ENCODE measurements around the gene R3HDM4.
A peak's percentile ranks its signal among the peaks of the same experiment; 100 is the strongest.
"Not testable (repeated sequence)": the region's sequence is repeated elsewhere in the genome, so short reads cannot be mapped to it uniquely, and the experiment has no call there.

R3HDM4 gene

DNA sequence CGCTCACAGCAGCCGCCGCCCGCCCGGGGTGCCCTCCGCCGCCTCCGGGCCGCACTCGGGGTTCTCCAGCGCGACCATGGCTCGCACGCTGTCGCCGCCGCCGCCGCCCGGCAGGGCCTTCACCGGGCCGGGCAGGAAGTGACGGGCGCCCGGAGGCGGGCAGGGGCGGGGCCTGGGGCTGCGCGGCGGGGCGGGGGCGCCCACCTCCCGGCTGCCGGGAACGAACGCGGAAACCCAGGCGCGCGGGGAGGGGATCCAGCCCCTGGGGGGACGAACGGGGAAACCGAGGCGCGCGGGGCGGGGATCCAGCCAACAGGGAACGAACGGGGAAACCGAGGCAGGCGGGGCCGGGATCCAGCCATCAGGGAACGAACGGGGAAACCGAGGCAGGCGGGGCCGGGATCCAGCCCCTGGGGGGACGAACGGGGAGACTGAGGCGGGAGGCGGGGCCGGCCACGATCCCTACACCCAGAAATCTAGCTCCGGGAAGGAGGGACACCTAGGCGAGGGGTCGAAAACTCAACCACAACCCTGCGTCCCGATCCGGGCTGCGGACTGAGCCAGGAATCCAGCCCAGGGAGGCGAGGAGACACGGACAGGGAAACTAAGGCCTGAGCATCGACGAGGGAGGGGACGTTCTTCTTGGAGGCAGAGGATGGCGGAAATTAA, at the start of gene R3HDM4:
TSS of gene R3HDM4 (minus strand) at position 140 of the 669 bp plus-strand sequence. CDS start at position 78, 62 bp downstream.
- DNase-seq: peak in 1 of 2 experiments; percentile 29

DNA sequence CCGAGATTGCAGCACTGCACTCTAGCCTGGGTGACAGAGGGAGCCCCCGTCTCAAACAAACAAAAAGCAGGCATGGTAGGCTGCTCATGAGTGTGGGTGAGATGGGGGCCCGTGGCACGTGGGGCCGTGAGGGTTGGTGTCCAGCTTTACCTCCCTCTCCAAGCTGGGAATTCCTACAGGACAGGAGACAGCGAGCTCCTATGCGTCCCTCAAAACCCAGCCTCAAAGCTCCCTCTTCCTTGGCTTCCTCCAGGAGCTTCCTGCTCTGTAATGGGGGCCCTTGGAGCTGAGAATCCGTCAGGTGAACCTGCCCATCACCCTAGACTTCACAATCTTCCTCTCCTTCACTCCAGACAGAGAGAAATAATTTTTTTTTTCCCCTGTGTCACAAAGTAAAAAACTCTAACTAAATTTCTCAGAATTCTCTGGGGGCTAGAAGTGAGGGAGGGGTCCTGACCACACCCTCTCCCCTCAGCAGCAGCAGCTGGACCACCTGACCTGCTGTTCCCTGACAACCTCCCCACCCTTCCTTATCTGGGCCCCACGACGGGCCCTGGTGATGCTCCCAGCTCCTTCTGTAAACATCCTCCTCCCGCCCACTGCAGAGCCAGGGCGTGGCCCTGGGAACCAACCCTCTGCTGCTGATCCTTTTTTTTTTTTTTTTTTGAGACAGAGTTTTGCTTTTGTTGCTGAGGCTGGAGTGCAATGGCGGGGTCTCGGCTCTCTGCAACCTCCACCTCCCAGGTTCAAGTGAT, 49.0 kb upstream of the R3HDM4 start:
- no peak for DNase-seq

DNA sequence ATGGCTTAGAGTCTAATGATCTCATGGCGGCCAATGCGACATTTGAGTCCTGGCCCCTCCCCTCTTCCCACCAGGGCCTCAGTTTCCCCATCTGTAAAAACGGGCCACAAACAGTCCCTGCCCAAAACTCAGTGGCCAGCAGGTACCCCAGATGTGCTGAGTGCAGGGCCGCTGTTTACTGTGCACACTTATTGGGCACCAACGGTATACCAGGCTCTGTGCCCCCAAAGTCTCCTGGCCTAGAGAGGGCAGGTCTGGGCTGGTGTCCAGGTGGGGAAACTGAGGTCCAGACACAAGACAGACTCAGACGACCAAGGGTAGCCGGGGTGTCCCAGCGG, 47.6 kb upstream of the R3HDM4 start:
- DNase-seq: no peak

GRCh38 chr19:960020-960419, 47.0 kb upstream of the R3HDM4 start:
- DNase-seq: no peak

DNA sequence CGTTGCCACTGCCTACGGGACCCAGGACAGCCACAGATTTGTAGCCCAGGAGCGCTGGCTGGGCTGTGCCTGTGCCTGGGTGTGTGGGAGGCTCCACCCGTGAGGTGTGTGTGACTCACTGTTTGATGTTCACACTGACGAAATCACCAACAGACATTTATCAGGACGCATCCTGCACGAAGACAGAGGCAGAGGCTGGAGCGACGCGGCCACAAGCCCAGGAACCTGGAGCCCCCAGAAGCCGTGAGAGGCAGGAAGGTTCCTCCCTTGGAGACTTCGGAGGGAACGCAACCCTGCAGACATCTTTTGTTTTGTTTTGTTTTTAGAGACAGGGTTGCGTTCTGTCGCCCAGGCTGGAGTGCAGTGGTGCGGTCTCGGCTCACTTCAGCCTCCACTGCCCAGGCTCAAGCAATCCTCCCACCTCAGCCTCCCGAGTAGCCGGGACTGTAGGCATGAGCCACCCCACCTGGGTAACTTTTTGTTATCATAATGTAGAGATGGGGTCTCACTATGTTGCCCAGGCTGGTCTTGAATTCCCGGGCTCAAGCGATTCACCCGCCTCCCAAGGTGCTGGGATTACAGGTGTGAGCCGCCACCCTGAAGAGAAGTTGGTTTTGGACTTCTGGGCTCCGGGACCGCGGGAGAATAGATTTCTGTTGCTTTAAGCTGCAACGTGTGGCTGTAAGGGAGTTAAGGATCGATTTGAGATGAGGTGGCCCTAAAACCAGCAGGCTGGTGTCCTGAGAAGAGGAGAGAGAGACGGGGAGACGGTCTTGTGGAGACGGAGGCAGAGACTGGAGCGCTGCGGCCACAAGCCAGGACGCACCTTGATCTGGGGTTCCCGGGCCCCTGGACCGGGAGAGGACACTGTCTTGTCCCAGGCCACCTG, 46.2 kb upstream of the R3HDM4 start:
- DNase-seq: no peak

DNA sequence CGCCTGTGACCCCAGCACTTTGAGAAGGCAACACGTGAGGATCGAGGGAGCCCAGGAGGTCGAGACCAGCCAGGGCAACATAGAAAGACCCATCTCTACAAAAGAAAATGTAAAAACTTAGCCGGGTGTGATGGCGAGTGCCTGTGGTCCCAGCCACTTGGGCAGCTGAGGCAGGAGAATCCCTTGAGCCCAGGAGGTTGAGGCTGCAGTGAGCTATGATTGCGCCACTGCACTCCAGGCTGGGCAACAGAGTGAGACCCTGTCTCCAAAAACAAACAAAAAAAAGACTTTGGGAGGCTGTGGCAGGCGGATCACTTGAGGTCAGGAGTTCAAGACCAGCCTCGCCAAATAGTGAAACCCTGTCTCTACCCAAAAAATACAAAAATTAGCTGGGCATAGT, 44.6 kb upstream of the R3HDM4 start:
- DNase-seq: not testable (repeated sequence)

DNA sequence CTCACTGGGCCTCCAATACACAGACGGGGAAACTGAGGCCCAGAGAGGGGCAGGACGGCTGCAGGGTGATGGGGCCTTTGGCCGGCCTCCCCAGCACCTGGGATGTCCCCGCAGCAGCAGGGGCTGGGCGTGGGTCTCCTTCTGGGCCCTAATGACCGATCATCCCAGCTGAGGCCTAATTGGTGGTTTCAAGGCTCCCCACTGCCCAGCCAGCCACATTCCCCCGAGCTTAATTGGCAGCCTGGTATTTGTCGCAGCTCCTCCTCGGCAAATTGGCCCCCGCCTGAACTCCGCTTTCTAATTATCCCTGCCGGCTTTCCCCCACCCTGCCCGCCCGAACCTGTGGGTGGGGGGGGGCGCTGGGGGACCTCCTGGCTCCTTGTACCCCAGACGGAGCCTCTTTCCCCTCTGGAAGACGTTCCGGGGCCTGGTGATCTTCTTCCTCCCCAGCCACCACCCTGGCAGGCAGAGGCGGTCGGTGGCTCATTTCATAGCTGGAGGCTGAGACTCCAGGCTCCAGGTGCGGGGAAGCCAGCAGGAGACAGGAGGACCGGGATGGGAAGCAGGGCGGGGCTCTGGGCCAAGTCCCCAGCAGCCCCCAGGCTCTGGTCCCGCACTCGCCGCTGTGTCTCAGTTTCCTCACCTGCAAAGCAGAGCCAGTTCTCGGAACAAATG, 43.9 kb upstream of the R3HDM4 start:
- no peak for DNase-seq

DNA sequence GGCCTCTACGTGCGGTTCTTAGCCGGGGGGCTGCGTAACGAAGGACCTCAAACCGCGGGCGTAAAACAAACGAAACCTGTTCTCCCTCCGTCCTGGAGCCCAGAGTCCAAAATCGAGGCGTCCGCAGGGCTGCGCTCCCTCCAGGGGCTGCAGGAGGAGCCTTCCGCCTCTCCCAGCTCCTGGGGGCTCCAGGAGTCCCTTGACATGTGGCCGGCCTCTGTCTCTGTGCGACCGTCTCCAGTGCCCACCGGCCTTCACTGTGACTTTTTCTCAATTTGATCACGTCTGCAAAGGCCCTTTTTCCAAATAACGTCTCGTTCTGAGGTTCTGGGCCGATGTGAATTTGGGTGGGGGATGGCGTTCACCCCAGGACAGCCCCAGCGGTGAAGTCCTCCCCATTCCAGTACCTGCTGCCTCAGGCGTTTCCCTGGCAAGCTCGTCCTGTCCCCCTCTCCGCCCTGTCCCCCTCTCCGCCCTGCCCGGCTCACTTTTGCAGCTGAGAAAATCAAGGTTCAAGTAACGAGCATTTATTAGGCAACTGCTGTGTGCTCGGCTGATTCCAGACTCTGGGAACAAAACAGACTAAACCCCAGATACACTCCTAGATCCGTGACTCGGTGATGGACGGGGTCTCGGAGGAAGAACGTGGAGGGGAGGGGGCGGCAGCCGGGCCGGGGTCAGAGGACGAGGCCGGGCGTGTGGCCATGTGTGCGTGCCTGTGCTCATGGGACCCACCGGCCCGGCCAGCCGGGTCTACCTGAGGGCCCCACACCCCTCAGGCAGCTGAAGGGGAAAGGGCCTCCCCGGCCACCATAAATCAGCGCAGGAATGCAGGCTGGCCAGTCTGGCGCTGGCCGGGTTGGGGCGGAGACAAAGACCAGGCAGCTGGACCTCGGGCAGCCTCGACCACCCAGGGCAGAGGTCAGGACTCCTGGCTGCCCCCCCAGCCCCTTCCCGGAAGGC, 43.1 kb upstream of the R3HDM4 start:
- no peak for DNase-seq

- DNase-seq: no peak
These were observed 41.9 kb upstream of the R3HDM4 start for GRCh38 chr19:954672-955494.

GRCh38 chr19:954272-954671, 41.3 kb upstream of the R3HDM4 start:
- no peak for DNase-seq

DNA sequence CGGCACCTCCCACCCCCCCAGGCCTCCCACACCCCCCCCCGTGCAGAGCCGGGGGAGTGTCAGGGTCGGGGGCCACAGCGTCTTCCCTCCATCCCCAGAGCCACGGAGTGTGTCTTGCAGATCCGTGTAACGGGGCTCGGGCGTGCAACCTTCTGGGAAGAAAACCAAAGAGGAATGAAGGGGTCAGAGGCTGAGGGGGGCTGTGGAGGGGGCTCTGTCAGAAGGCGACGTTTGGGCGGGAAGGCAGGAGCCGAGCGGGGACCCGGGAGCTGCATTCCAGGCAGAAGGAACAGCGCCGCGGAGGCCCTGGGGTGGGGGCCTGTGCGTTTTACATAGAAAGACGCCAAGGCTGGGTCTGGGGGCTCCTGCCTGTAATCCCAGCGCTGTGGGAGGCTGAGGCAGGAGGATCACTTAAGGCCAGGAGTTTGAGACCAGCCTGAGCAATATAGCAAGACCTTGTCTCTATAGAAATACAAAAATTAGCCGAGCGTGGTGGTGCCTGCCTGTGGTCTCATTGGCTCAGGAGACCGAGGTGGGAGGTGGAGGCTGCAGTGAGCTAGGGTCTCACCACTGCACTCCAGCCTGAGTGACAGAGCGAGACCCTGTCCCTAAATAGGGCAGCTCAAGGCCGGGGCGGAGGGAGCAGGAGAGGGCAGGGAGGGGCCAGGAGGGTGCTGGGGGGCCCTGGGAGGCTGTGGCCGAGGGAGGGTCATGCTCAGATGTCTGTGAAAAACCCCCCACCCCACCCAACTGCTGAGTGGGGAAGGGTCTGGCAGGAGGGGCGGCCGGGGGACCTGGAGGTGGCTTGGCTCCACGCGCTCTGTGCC, 40.6 kb upstream of the R3HDM4 start:
- DNase-seq: no peak

DNA sequence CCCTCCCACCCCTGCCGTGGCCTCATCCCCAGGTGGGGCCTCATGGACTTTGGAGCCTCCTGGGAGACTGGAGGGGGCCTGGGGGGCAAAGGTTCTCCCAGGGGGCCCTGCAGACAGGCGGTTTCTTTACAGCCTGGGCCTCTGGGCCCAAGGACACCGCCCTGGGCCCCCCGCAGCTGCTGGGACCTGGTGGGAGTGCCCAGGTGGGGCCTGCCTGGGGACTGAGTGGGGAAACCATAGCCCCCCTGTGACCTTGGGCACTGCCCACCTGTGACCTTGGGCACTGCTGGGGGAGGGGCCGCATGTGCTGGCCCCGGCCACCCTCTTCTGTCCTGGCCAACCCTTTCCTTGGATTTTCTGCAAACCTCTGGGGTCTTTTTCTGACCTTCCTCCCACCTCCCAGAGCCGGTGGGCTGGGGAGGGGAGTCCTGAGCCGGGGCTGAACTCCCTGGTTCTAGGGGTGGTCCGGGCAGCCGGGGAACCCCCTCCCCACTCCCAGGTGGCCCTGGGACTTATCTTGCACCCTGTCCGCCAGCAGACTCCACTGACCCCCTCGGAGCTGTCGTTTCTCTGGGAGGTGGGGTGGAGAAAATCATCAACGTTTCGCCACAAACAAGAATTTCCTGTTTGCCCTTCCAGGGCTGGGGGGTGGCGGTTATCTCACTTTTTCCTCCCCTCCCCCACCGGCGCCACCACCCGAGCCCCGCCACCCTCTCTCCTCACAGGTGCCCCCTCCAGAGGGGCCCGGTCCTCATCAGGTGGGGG, 39.8 kb upstream of the R3HDM4 start:
- DNase-seq: no peak

DNA sequence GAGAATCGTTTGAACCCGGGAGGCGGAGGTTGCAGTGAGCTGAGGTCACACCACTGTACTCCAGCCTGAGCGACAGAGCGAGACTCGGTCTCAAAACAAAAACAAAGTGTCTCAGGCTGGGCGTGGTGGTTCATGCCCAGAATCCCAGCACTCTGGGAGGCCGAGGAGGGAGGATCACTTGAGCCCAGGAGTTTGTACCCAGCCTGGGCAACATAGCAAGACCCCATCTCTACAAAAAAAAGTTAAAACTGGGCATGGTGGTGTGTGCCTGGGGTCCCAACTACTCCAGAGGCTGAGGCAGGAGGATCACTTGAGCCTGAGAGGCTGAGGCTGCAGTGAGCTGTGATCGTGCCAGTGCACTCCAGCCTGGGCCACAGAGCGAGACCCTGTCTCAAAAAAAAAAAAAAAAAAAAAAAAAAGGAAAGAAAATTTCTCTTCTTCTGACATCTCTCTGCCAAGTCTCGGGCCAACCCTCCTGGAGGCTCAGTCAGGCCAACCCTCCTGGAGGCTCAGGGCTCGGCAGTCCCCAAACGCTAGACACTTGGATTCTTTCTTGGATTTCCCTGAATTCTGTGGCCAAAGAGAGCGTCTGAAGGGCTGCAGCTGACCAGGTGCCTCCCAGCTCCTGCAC, 39.1 kb upstream of the R3HDM4 start:
- no peak for DNase-seq

- DNase-seq: no peak
These were observed 37.5 kb upstream of the R3HDM4 start for GRCh38 chr19:950352-951066.

DNA sequence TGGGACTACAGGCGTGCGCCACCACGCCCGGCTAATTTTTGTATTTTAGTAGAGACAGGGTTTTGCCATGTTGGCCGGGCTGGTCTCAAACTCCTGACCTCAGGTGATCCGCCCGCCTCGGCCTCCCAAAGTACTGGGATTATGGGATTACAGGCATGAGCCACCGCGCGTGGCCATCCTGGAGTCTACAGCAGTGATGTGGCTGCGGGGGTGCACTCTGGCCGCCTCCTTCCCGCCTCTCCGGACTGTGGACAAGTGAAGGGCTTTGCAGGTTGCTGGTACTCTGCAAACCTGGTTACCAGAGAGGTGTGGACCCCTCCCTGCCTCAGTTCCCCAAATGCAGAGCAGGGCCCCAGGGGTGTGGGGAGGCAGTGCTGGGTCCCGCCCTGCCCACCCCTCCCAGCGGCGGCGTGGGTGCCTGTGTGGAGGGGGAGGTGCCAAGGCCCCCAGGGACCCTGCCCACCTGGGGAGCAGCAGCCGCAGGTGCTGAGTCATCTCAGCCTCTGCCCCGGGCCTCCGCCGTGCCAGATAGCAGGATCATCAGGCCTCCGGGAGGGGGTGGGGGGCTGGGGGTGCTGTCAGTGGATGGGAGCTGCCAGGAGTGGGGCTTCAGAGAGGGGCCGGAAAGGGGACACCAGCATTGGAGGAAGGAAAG, 36.0 kb upstream of the R3HDM4 start:
- DNase-seq: no peak

- no peak for DNase-seq
These were observed 34.9 kb upstream of the R3HDM4 start for GRCh38 chr19:947707-948539.
